HepG2 (cell line): ENCODE measurements around the gene SMARCAD1. TPM values are rescaled to one million over a fixed set of nuclear protein-coding genes. Genes with fewer than 3 reads are reported as not detected.

Experiments used
- ATAC-seq: fragments of 200-7000 bp; cut with Tn5 transposase; 3 replicates; pipeline ENCODE4 v1.9.1; 2020; ENCODE audit warnings: mild to moderate bottlenecking, moderate library complexity
- BruUV-seq: library from RNA; stranded (reverse); fragments of 400-500 nt; replicated peaks from 2 replicates; lab custom pipeline; 2021; lab: Mats Ljungman, UMichigan
- CTCF ChIA-PET: fragments of 300-600 bp; formaldehyde crosslinking; extraction: SDS; loops from one replicate; lab custom pipeline; 2021; ENCODE audit warnings: low total read pairs, inconsistent platforms, low intra/inter-chr PET ratio; lab: Yijun Ruan, JAX
- POLR2A ChIA-PET: fragments of 350-600 bp; sonication (Branson Sonifier 250); formaldehyde crosslinking; loops from one replicate; lab custom pipeline; 2020; ENCODE audit warnings: antibody characterized with exemption, inconsistent platforms; lab: Yijun Ruan, JAX
- DNase-seq: peaks from one replicate; pipeline ENCODE4 v3.0.0-alpha.2; 2015; ENCODE audit warnings: low spot score
- FAIRE-seq: peaks from 3 replicates; lab custom pipeline; 2011; peaks lifted over from hg19 to GRCh38; lab: Jason Lieb, UNC
- H2AFZ ChIP-seq: one replicate; pipeline ENCODE4 v1.6.1; 2011; ENCODE audit warnings: low read length, inconsistent platforms
- H3K27ac ChIP-seq: fragments of 300-600 bp; 3 replicates; pipeline ENCODE4 v1.8.0; 2011; ENCODE audit warnings: mixed run types, mild to moderate bottlenecking, mixed read lengths, low read length, inconsistent platforms; ENCODE audit not compliant: insufficient read depth; ENCODE audit errors: extremely low read length
- H3K27me3 ChIP-seq, 2 experiments: fragments of 200-600 bp in 1 of 2; 2 replicates in 1 of 2; 3 replicates in 1 of 2; pipeline versions ENCODE4 v1.6.0 to v1.8.0; 2011; ENCODE audit warnings: low read length in 2 of 2, mild to moderate bottlenecking in 2 of 2, moderate library complexity in 2 of 2, inconsistent platforms in 1 of 2; ENCODE audit not compliant: insufficient read depth in 2 of 2, control insufficient read depth in 1 of 2
- H3K36me3 ChIP-seq, 2 experiments: fragments of 200-600 bp in 1 of 2; replicated peaks in 1 of 2; 2 replicates in 1 of 2; 3 replicates in 1 of 2; pipeline versions ENCODE4 v1.5.1 to v1.8.0; 2011; ENCODE audit warnings: low read length in 2 of 2, inconsistent platforms in 1 of 2; ENCODE audit not compliant: insufficient read depth in 2 of 2, control insufficient read depth in 1 of 2
- H3K4me1 ChIP-seq: 2 replicates; pipeline ENCODE4 v1.5.1; 2012; ENCODE audit warnings: low read length, inconsistent platforms; ENCODE audit not compliant: insufficient read depth
- H3K4me2 ChIP-seq: 2 replicates; pipeline ENCODE4 v1.6.0; 2011; ENCODE audit warnings: low read depth, low read length, inconsistent platforms
- H3K4me3 ChIP-seq, 3 experiments: fragments of 200-600 bp in 1 of 3; sonication (generic), shearing (Covaris generic) in 1 of 3; replicated peaks in 1 of 3; 2 replicates each; pipeline ENCODE4 v1.5.1; 2011 to 2016; ENCODE audit warnings: low read length in 3 of 3, inconsistent platforms in 2 of 3, low read depth in 2 of 3, mild to moderate bottlenecking in 2 of 3, control low read depth in 1 of 3, mixed read lengths in 1 of 3; ENCODE audit not compliant: insufficient read depth in 1 of 3
- H3K79me2 ChIP-seq: one replicate; pipeline ENCODE4 v1.6.1; 2011; ENCODE audit warnings: low read length, inconsistent platforms; ENCODE audit not compliant: insufficient read depth
- H3K9ac ChIP-seq: 2 replicates; pipeline ENCODE4 v1.6.0; 2011; ENCODE audit warnings: mild to moderate bottlenecking, low read depth, low read length, inconsistent platforms; ENCODE audit not compliant: insufficient read depth
- H3K9me3 ChIP-seq: 2 replicates; pipeline ENCODE4 v1.5.1; 2012; ENCODE audit warnings: mild to moderate bottlenecking, low read length
- H4K20me1 ChIP-seq: 2 replicates; pipeline ENCODE4 v1.6.0; 2011; ENCODE audit warnings: inconsistent platforms, mild to moderate bottlenecking, low read length, moderate library complexity; ENCODE audit not compliant: insufficient read depth
- ADNP ChIP-seq: sonication (generic); formaldehyde crosslinking; IDR thresholded peaks from 2 replicates; pipeline ENCODE4 v1.4.0; 2020; ENCODE audit warnings: missing genetic modification reagents
- EHMT2 ChIP-seq: fragments of 200-600 bp; sonication (generic); IDR thresholded peaks from 2 replicates; pipeline ENCODE4 v1.7.0; 2017; ENCODE audit warnings: antibody characterized with exemption, low read depth, low read length, borderline replicate concordance
- ELF1 ChIP-seq: sonication (generic); formaldehyde crosslinking; IDR thresholded peaks from 2 replicates; pipeline ENCODE4 v1.4.0; 2020; ENCODE audit warnings: missing genetic modification reagents
- ETV6 ChIP-seq: sonication (generic); formaldehyde crosslinking; conservative IDR thresholded peaks from 2 replicates; pipeline ENCODE4 v1.4.0; 2020; ENCODE audit warnings: missing genetic modification reagents
- HNF4G ChIP-seq, 2 experiments: sonication (generic) in 1 of 2; formaldehyde crosslinking in 1 of 2; IDR thresholded peaks; 2 replicates each; pipeline versions ENCODE4 v1.4.0 to v1.6.1; 2011 to 2020; ENCODE audit warnings: borderline replicate concordance in 2 of 2, low read depth in 2 of 2, mild to moderate bottlenecking in 2 of 2, low read length in 1 of 2, missing genetic modification reagents in 1 of 2, moderate library complexity in 1 of 2
- IRF2 ChIP-seq: IDR thresholded peaks from 2 replicates; pipeline ENCODE4 v1.6.1; 2018; ENCODE audit warnings: missing genetic modification reagents, missing compliant biosample characterization
- TBX2 ChIP-seq: sonication (generic); formaldehyde crosslinking; IDR thresholded peaks from 2 replicates; pipeline ENCODE4 v1.5.0; 2020; ENCODE audit warnings: missing genetic modification reagents, mild to moderate bottlenecking, borderline replicate concordance
- ZBTB20 ChIP-seq: sonication (generic); formaldehyde crosslinking; IDR thresholded peaks from 2 replicates; pipeline ENCODE4 v1.8.1; 2023; ENCODE audit warnings: missing genetic modification reagents, low read depth, mild to moderate bottlenecking, borderline replicate concordance
- ZBTB33 ChIP-seq: sonication (generic); formaldehyde crosslinking; IDR thresholded peaks from 2 replicates; pipeline ENCODE4 v1.4.0; 2020; ENCODE audit warnings: missing genetic modification reagents
- ZNF224 ChIP-seq: sonication (generic); formaldehyde crosslinking; IDR thresholded peaks from 2 replicates; pipeline ENCODE4 v1.5.0; 2020; ENCODE audit warnings: mild to moderate bottlenecking, missing genetic modification reagents
- ZNF275 ChIP-seq: sonication (generic); formaldehyde crosslinking; IDR thresholded peaks from 2 replicates; pipeline ENCODE4 v1.8.0; 2022; ENCODE audit warnings: missing genetic modification reagents, mild to moderate bottlenecking, inconsistent platforms, borderline replicate concordance
- ZNF317 ChIP-seq: sonication (generic); formaldehyde crosslinking; IDR thresholded peaks from 2 replicates; pipeline ENCODE4 v1.5.0; 2020; ENCODE audit warnings: mild to moderate bottlenecking, missing genetic modification reagents
- ZNF513 ChIP-seq: sonication (generic); formaldehyde crosslinking; conservative IDR thresholded peaks from 2 replicates; pipeline ENCODE4 v1.5.0; 2020; ENCODE audit warnings: missing genetic modification reagents
- ZNF557 ChIP-seq: sonication (generic); formaldehyde crosslinking; IDR thresholded peaks from 2 replicates; pipeline ENCODE4 v1.4.0; 2020; ENCODE audit warnings: missing genetic modification reagents
- ZSCAN21 ChIP-seq: sonication (generic); formaldehyde crosslinking; IDR thresholded peaks from 2 replicates; pipeline ENCODE4 v1.8.0; 2022; ENCODE audit warnings: mild to moderate bottlenecking, missing genetic modification reagents, moderate library complexity, borderline replicate concordance
- WGBS: methylation state at CpG from one replicate; pipeline ENCODE4 v1.1.6; 2017; ENCODE audit warnings: low lambda C conversion rate; 5-methylcytosine and 5-hydroxymethylcytosine counted together
- in situ Hi-C: cut with HindIII; loops from 2 replicates; pipeline ENCODE4 v1.10.0; 2017; ENCODE audit warnings: low pct_unique_long_range_greater_than_20kb; ENCODE audit not compliant: extremely low pct_ligation_motif_present
- intact Hi-C: fragments of 100-400 bp; cut with micrococcal nuclease; formaldehyde crosslinking; loops from one replicate; pipeline ENCODE4 v1.10.0; 2022; ENCODE audit not compliant: unreplicated experiment
- polyA plus RNA-seq, 8 experiments: library from polyadenylated mRNA; depleted of rRNA in 3 of 8; stranded (reverse) in 7 of 8; unstranded in 1 of 8; fragments of >200 nt; fragmentation: Illumina TruSeq in 4 of 8; extraction: Trizol in 4 of 8; gene quantifications; 2 replicates each; pipeline versions ENCODE4 v1.2.1 to v1.2.3, GENCODE V29; 2011 to 2016; ENCODE audit warnings: low read depth in 4 of 8, missing spikeins in 1 of 8, mixed read lengths in 1 of 8; ENCODE audit not compliant: insufficient read depth in 1 of 8
- total RNA-seq, 5 experiments: library from RNA; depleted of rRNA; stranded (reverse); fragments of >200 nt; fragmentation: Illumina TruSeq; extraction: Trizol; gene quantifications; 2 replicates each; pipeline ENCODE4 v1.2.3, GENCODE V29; 2016; ENCODE audit warnings: low read depth in 1 of 5

Gene SMARCAD1
- total and polyA plus RNA-seq, 2 of the 13 experiments (the other 11 are each of a cell fraction or from before 2014, with no cell fraction given), result 18.2 to 35.9 TPM

- Histone ChIP-seq H3K36me3 (peaks cover 8 to 54% of the 10 kb centered on the region in 2 experiments), H3K27ac (no peak overlapping the region), H3K79me2 (no peaks in the 10 kb centered on the region), H3K4me2 (no peak overlapping the region), H2AFZ (no peak overlapping the region), H4K20me1 (no peaks in the 10 kb centered on the region), H3K9me3 (no peaks in the 10 kb centered on the region), H3K27me3 (no peaks in the 10 kb centered on the region; a peak in 1 of 5 replicates), H3K9ac (no peak overlapping the region), H3K4me1 (no peaks in the 10 kb centered on the region), H3K4me3 (no peak overlapping the region)
- FAIRE-seq, result no peak
- no peak for ATAC-seq
- DNase-seq, result no peak
- intact Hi-C loops, result no loop called here
- no peak for TF ChIP-seq ADNP
- TF ChIP-seq HNF4G (IDR thresholded peaks at IDR 0.05; ENCODE audit: borderline replicate concordance, low read depth, low read length), result no peak
- TF ChIP-seq HNF4G (CRISPR knock-in tag; IDR thresholded peaks at IDR 0.05; ENCODE audit: borderline replicate concordance, low read depth), result no peak
- no peak for TF ChIP-seq IRF2
- no peak for TF ChIP-seq TBX2 (CRISPR knock-in tag)
- TF ChIP-seq ZBTB33 (CRISPR knock-in tag), result no peak
- TF ChIP-seq ELF1 (CRISPR knock-in tag), result no peak
- no peak for TF ChIP-seq ZNF317
- no peak for TF ChIP-seq ZNF557
- TF ChIP-seq ZBTB20 (CRISPR knock-in tag), result no peak
- no peak for TF ChIP-seq ZNF513
- TF ChIP-seq ZNF275 (CRISPR knock-in tag), result no peak
- no peak for TF ChIP-seq EHMT2
- TF ChIP-seq ZSCAN21 (CRISPR knock-in tag), result no peak
- TF ChIP-seq ETV6 (CRISPR knock-in tag), result no peak
- no peak for TF ChIP-seq ZNF224 (CRISPR knock-in tag)
- BruUV-seq, result no TSS peak
- POLR2A ChIA-PET, result no interaction called here
- WGBS, result 98% methylated on average over 4 of the region's 4 CpGs
- CTCF ChIA-PET, result no interaction called here
- in situ Hi-C loops, result no loop called here
Observed at GRCh38 chr4:94285666-94286065, 78.0 kb downstream of the SMARCAD1 start.
